Effector CD4-positive, alpha-beta T cell (primary cell): Measurements from ENCODE around the gene TARP.
"Not testable (repeated sequence)": the region's sequence is repeated elsewhere in the genome, so short reads cannot be mapped to it uniquely, and the experiment has no call there.

Experiments
- DNase-seq: peaks from one replicate; pipeline ENCODE4 v3.0.0-alpha.2; 2020

TARP gene

GRCh38 chr7:38296059-38296857, 22.8 kb upstream of the TARP start:
- DNase-seq: no peak

DNA sequence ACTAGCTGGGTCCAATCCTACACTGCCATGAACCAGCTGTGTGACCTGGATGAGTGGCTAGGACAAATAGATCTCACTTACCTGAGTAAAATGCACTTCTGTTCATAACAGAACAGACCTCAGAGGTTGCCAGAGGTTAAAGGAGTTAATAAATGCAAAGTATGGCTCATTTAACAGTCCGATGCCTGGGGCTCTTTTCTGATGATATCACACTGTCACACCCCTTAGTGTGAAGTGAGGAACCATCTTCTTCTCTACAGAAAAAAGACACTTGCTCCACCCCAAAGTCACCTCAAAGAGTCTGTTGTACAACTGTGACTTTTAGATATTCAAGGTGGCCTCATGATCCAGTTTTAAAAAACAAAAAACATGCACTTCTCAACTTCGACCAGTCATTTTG, 21.5 kb upstream of the TARP start:
- DNase-seq: no peak

DNA sequence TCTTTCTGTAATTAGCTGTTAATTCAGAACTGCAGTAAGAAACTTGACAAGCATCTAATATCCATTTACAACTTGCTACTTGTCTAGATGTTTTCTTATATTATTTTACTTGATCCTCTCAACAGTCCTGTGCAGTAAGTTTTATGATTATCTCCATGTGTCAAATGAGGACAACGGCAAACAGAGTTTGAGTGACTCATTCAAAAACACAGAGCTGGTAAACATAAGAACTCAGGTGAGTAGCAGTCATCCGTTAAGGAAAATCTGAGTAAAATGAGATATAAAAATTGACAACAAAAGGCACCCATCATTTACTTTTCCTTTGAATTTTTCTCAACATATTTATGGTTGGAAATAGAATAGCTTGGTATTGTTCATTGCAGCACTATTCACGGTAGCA, 19.0 kb upstream of the TARP start:
- DNase-seq: no peak

DNA sequence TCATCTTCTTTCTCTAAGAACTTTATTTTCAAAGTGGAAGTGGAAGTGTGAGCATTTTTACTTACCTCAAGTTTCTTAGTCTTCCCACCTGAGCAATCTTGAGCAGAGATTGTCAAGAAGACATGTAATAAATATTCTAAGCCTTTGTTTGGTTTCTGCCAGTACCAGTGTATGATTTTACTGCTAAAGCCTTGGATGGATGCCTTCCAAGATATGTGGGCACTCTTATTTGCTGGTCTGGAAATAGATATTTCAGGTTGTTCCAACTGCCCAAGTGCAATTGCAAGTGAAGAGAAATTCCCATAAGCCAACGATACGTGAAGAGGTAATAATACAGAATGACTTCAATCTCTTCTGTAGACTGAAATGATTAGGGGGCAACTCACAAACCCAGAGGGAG, 18.2 kb upstream of the TARP start:
- no peak for DNase-seq

DNA sequence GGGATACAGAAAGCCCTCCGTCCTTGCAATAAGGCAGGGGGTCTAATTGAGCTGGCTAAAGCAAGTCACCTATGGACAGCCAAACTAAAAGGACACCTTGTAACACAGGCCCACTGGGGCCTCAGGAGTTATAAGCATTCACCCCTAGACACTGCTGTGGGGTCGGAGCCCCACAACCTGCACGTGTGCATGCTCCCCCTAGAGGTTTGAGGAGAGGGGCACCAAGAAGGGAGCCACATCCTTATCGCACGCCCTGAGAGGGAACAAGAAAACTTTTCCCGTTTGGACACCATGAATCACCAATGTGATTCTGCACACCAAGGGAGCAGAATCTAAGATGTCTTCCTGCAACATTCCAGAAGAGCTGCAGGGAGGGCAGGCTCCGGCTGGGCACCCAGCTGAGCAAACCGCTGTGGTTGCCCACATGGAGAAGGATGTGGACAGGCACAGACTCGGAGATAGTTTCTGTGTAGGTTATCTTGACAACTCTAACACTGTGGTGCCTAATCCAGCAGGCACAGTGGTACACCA, 17.7 kb upstream of the TARP start:
- DNase-seq: no peak

- no peak for DNase-seq
Measured at GRCh38 chr7:38284553-38284952, 11.1 kb upstream of the TARP start.

GRCh38 chr7:38283809-38284208, 10.4 kb upstream of the TARP start:
- DNase-seq: no peak

DNA sequence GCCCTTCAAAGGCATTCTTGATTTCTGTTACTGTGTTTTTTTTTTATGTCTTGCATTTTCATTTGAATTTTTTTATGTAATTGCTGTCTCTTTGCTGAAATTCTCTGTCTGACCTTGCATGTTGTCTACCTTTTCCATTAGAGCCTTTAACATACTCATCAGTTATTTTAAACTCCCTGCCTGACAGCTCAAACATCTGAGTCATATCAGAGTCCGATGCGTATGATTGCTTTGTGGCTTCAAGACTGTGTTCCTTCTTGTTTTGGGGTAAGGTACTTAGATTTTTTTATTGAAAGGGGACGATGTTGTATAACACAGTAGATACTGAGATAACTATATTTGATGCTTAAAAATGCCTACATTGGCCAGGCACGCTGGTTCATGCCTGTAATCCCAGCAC, 9.7 kb upstream of the TARP start:
- DNase-seq: no peak

DNA sequence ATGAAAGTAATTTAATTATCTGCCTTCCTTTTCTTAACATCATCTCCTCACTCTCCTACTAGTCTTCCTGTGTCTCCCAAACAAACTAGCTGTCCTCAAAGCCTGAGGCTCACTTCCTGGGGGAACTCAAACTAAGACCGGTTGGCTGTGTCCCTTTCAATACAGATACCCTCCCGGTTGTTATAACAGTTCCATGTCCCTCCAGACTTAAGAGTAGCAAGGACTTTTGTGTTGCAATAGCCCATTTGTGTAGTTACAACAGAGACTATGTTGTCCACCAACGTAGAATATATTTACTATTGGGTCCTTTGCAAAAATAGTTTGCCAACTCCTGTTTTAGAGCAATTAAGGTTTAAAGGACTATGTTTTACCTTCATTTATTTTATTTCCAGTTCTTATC, 8.6 kb upstream of the TARP start:
- DNase-seq: no peak

DNA sequence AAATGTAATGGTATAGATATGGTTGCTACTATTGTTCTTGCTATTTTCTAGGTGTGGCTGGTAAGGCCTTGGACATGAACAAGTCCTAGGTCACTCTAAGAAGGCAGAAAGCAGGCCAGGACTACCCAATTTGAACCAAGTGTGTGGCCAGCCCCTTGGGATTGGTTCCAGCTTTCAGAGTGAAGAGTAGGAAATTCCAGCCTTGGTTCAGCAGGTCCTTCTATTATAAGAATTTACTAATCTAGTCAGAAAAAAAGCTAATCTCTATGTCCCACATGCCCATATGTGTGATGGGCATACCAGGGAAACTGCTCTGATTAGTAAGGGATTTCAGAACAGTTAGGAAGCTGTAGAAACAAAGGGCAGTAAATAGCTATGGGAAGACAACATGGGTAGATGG, 7.8 kb upstream of the TARP start:
- no peak for DNase-seq

- no peak for DNase-seq
Measured at GRCh38 chr7:38280707-38281106, 7.3 kb upstream of the TARP start.

DNA sequence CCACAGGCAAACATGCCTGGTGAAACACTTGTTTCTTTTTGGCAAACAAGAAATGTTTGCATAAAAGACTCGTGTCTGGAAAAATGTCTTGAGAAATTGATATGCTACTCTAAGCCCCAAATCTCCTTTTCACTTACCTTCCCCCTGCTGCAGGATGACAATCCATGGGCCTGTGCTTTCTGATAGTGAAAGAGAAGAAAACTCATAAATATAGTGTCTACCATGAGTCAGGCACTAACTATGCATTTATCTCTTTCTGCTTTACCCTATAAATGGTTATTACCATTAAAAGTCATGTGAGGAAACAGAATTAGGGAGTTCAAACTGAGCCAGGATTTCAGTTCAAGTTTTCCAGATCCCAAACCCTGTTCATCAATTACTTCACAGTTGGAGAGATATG, 6.6 kb upstream of the TARP start:
- no peak for DNase-seq

DNA sequence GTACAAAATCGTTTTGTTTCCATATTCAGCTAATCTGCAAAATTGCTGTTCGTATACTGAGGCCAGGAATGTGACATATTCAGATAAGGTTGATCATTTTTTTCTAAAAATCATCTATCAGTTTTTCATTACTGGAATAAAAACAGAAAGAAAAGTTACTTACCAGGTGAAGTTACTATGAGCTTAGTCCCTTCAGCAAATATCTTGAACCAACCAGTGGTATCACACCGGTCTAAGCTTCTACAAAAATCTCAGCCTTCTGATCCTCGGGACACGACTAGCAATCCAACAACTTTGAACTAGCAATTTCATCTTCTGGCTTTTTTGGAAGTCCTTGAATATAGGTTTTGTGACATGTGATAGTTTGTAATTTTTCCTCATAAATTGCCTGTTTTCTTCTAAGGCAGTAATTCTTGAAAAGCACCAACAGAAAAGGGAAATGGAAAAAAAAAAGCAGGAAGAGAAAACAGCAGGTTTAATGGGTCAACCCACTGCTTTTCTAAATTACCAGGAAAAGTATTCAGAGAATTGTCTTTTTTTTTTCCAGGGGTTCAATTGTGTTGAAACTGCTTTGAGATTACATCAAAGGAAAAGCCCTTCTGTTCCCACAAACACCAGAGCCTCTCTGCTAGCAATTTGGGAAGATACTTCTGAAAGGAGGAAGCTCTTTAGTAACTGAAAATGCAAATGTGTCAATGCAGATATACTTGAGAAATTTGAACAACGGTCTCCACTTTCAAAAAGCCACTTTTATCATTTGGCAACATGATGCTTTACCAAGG, 2.9 kb upstream of the TARP start:
- no peak for DNase-seq

DNA sequence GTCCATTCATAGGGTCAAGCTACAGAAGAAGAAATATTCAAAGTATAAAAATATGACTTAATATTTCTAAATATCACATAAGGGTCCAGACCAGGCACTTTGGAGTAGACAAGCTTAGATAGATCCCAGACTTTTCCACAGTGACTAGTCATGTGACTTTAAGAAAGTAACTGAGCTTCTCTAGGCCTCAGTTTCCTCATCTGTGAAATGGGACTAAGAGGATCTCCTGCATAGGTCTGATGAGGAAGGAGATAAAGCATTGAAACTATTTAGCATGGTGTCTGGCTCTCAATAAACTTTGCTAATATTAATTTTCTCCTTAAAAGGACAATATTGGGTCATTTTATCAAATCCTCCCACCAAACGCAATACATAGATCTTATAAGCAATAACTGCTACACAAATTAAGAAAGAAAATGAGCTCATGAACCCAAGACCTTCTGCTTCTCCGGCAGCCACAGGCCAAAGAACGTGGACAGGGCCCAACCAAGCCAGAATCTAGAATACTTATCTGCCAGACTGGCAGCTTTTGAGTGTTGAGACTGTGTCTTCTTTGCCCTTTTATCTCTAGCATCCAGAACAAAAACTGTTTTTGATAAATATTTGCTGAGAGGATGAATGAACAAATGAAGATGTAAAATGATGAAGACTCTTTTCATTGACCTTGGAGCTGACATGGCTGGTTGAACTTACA, 1.6 kb upstream of the TARP start:
- DNase-seq: no peak

GRCh38 chr7:38274486-38274885, 1.1 kb upstream of the TARP start:
- DNase-seq: no peak

GRCh38 chr7:38270405-38270804, 3.0 kb downstream of the TARP start:
- DNase-seq: not testable (repeated sequence)

DNA sequence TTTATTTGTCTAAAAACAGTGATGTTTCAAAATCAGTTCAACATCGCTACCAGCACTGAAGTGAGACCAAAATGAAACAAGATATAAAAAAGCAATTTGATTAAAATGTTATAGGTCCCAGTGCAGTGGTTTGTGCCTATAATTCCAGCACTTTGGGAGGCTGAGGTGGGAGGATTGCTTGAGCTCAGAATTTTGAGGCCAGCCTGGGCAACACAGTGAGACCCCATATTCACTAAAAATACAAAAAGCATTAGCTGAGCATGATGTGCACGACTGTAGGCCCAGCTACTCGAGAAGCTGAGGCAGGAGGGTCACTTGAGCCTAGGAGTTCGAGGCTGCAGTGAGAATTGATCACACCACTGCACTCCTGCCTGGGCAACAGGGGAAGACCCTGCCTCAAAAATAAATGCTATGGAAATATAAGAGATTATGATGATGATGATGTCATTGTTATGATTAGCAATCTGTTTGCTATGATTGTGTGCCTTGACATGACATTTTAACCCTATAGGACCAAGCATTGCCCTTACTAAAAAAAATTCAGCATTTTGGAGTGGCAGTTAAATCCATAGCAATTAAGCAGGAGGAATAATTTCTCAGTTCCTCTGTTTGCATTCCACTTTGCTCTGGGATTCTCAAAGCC, 3.6 kb downstream of the TARP start:
- not testable (repeated sequence) for DNase-seq

DNA sequence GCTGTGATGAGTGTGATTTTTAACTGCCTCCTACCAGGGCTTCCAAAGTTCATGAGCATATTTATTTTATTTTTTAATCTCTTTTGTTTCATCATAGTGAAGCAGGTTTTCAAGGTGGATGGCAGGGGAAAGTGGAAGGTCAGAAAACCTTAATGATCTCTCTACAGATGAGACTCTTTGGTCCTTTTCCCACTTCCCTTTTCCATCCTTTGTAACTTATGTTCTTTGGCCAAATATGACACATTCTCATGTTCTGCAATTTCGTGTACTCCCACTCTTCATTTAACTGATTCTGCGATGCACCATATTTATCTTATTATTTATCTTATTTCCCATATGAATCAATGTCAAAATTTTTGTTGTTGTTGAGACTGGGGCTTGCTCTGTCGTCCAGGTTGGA, 7.5 kb downstream of the TARP start:
- DNase-seq: not testable (repeated sequence)

DNA sequence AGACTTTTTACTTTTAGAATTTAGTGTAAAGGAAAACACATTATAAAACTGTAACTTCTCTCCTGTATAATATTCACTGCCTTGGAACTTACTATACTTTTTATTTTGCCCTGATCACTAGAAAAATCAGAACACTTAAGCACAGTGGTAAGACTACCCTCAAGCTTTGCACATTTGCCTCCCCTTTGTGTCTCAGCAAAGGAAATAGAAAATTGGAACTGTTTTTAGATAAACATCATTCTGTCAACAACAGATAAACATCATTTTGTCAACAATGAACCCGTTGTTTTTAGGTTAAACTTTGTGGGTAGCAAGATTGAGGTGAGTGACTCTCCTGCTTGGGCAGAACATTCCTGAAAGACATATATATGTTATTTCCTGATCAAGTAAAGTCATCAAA, 8.8 kb downstream of the TARP start:
- not testable (repeated sequence) for DNase-seq

GRCh38 chr7:38263274-38263673, 10.2 kb downstream of the TARP start:
- not testable (repeated sequence) for DNase-seq

DNA sequence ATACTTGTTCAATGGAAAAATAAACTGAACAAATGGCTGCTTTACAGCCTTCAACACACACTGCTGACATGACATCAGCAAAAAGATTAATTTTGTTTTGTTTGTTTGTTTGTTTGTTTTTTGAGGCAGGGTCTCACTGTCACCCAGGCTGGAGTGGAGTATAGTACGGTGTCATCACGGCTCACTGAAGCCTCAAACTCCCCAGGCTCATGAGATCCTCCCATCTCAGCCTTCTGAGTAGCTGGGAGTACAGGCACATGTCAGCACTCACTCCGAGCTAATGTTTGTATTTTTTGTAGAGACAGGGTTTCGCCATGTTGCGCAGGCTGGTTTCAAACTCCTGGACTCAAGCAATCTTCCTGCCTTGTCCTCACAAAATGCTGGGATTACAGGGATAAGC, 10.9 kb downstream of the TARP start:
- no peak for DNase-seq

DNA sequence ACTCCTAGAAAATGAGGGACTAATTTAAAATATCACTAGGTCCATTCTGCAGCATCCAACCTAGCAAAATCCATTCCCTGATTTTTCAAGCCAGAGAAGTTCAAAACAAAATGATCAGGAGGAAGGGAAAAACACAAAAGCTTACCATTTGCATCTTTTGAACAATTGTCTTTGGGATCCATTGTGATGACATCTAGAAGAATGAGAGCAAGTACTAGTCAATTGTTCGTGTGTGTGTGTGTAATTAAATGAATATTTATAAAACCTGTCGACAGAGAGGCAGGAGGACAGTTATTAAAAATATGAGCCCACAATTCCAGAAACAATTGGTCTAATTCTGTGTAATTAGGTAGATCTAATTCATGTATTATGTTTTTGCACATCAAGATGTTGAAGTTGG, 11.4 kb downstream of the TARP start:
- DNase-seq: not testable (repeated sequence)

DNA sequence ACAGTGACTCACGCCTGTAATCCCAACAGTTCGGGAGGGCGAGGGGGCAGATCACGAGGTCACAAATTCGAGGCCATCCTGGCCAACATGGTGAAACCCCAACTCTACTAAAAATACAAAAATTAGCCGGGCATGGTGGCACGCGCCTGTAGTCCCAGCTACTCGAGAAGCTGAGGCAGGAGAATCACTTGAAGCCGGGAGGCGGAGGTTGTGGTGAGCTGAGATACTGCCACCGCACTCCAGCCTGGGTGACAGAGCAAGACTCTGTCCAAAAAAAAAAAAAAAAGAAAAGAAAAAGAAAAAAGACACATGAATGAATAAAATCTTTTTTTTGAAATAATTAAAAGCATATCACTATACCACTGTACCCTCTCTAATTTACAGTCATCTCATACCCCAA, 11.8 kb downstream of the TARP start:
- DNase-seq: not testable (repeated sequence)
